Activated CD8-positive, alpha-beta memory T cell treated with anti-CD3 and anti-CD28 coated beads, Interleukin-2, amount 50 U/mL, for 4 hours (primary cell): ENCODE data around the gene TBCK.

Source experiments
- DNase-seq: peaks from one replicate; pipeline ENCODE4 v3.0.0-alpha.2; 2020

Gene TBCK

GRCh38 chr4:106036334-106036733 is 279.7 kb downstream of the TBCK start:
- no peak for DNase-seq

DNA sequence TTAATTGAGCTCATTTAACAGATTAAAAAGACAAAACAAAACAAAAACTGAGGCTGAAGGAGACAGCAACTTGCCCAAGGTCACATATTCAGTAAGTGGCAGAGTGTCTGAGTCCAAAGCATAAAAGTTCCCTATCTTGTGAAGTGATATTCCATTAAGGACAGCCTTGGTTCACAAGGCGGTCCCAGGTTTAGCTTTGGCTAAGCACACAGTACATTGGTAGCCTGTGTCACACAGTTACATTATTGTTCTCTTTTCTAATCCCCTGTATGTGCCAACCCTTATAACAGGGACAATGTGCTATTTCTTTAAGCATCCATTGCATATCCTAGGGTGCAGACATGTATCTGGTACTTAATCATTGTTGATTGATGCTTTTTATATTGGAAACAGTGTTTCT is 280.8 kb downstream of the TBCK start:
- no peak for DNase-seq

DNA sequence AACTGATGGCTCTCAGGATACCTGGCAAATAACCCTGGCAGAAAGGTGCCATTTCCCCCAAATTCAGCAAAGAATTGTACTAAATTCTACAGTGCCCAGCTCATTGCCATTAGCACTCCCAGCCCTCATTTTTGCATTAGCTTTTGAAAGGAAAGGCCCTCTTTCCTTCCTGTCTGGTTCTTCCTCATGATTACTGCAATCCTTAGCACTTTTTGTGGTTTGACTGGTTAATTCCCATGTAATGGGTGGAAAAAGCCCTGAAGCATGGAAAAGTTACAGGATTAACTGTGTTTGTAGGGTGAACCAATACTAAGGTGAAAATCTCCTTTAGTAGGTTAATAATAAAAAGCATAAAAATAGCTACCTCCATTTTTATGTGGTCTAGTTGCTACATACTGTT is 281.3 kb downstream of the TBCK start:
- no peak for DNase-seq

GRCh38 chr4:106034220-106034619 is 281.8 kb downstream of the TBCK start:
- DNase-seq, result no peak

GRCh38 chr4:106033469-106033868 is 282.5 kb downstream of the TBCK start:
- no peak for DNase-seq

GRCh38 chr4:106032851-106033286 is 283.1 kb downstream of the TBCK start:
- no peak for DNase-seq

- DNase-seq, result no peak
Measured at GRCh38 chr4:106022454-106022853, 293.6 kb downstream of the TBCK start.

DNA sequence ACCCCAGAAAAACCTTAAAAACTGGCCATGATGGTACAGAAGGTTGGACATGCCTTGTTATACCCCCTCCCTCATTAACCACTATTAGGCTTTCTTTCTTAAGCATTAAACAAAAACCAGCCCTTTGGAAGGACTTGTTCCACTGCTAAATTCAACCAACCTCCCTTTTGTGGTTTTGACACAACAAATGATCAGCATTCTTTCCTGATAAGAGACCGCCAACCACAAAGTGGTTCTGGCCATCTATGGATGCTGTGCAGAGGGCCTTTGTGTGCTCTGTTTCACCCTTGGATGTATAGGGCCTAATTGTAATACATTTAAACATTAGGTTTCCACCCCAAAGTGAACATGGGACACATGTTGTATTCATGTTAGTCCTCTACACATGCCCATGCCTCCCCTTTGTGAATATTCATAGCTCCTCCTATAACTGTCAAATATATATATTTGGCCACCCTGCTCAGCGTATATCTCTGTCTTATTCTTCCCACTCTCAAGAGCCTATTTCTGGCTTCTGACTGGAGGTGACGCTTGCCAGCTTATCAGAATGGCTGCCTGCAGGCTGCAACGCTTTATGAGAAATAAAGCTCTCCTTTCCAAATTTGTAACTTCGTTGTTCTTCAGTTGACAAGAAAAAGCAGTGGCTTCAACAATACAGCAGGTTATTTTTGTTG is 294.1 kb downstream of the TBCK start:
- no peak for DNase-seq

DNA sequence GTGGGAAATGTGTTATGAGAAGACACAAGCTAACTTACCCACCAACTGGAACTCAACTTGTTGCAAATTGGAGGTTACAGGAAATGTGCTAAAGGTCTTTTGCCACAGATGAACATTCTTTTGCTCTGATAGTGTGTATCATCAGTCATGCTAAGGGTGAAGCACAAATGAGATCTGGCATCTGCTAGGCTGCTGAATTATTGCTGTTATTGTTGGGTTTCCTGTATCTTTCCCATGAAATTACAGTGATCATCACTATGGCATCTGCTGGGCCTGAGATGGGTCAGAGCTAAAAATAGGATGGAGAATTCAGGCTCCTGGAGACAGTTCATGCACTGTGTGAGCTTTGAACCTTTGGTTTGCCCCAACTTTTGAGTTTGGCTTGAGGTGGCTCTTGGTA is 296.2 kb downstream of the TBCK start:
- no peak for DNase-seq

GRCh38 chr4:106017975-106018374 is 298.0 kb downstream of the TBCK start:
- DNase-seq, result no peak

GRCh38 chr4:106011387-106011786 is 304.6 kb downstream of the TBCK start:
- DNase-seq, result no peak

- no peak for DNase-seq
Measured at GRCh38 chr4:106010761-106011160, 305.2 kb downstream of the TBCK start.

GRCh38 chr4:106002994-106003393 is 313.0 kb downstream of the TBCK start:
- DNase-seq, result no peak

DNA sequence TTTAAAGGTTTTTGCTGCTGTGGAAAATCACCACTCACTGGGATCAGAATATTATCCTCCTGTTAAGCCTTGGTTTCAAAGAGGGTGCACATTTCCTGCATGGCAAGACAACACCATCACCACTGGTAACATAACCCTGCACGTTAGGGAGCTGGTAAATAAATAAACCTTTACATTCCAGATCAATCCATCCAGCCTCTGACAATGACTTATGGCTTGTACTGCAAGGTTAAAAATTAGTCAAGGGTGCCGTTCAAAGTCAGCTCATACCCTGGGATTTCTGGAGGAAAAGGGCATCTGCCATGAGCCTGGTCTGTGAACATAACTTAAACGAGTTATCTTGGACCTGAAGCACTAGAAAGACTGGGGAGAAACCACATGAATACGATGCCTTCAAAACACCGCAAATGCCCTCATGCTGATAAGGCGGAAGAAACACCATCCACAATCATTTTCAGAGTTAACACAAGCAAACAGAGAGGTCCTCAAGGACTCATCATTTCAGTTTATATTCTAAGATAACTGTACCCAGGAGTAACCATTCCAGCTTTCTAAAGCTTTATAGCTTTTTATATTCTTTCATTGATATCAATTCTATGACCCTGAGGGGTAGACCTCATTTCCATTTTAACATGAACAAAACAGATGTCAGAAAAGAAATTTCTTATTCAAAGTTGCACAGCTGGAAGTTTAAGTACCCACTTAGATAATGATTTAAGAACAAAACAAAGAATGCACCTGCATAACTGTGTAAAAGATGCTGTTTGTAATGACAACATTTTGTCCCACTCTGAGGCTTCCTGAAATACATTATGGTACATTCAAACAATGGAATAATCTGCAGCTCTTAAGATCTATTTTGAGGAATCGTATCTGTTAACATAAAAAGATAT is 317.6 kb downstream of the TBCK start:
- DNase-seq, result no peak

- DNase-seq, result no peak
Measured at GRCh38 chr4:105996845-105997244, 319.2 kb downstream of the TBCK start.

DNA sequence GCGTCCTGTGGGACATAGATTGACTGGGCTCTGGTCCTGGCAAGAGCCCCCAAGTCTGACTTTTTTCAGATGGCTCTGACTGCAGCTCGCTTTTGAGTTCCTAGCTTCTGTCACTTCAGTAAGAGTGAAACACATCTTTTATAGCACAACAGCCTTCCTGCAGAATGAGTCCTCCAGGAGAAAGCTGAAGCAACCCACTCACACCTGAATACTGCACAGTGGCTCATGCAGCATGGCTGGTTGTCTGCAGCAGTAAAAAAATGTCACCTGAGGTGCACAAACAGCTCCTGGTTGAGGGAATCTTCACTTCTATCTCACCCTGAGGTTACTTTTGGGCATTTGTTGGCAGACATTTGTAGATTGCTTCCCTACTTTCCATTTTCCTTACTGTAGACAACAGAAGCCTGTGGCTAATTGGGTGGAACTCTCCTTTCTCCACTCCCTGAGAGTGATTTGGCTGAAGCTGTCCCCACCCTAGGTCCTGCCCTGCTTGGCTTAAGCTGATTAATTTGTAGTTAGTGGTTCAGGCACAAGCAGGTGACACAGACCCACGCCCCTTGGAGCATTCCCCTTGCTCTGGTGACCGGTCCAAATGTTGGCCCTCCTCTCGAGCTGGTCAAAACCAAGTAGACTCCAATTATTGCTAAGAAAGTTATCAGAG is 321.0 kb downstream of the TBCK start:
- no peak for DNase-seq

DNA sequence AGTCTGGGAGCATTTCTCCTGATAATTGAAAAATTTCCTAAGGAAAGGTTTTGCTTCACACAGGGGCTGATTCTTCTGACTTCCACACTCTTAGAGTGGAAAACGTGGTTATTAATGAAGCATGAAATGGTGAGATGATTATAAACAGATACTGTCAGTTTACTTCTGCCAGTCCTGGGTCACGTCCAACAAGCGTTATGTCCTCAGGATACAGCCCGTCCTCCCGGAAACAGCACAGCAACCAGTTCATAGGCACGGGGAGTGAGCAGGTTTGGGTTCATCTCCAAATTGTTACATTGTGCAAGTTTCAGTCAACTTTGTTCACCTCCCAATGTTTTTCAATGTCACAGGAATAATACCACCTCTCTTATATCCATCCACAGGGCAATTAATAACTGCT is 321.9 kb downstream of the TBCK start:
- no peak for DNase-seq

DNA sequence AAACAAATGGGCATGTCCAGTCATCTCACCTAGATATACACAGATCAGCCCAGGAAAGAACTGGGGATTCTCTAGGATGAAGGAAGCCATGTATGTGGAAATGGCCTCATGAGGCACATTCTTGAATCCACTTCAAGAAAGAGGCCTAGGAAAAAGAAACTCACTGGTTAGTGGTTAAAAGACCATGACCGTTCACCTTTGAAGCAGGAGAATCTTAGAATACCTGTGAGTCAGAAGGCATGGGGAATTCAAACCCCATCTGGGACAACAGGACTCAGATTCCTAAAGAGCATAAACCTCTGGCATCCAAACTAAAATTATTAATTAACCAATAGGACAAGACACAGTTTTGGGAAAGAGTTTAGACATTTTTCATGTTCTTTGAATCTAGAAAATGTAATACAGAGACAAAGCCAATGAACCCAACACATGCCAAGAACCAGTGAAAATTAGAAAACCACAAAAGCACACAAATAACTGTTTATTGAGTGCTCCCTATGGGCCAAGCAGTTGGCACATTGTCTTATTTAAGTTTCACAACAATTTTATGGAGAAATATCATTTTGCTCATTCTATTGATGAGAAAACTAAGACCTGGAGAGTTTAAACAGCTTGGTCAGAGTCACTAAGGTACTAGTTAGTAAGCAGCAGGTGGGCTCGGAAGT is 323.2 kb downstream of the TBCK start:
- DNase-seq, result no peak

GRCh38 chr4:105991726-105992125 is 324.3 kb downstream of the TBCK start:
- no peak for DNase-seq
